ENCODE measurements around the gene RUSC2. TPM values are rescaled to one million over a fixed set of nuclear protein-coding genes. Genes with fewer than 3 reads are reported as not detected.

Gene RUSC2
- polyA plus RNA-seq, 6 donors from 2014 or later = not detected

Other genes starting within 250 kb of the RUSC2 start
- 10 to 100 TPM in 1 of 6 donors, 1 to 10 TPM in 5; 3.0 to 18.8 (median 6.8) TPM for gene TESK1, start 115.2 kb downstream of the RUSC2 start, polyA plus RNA-seq (ENCODE audit: low read depth in 6 of 6)
- gene CD72, start 128.3 kb downstream of the RUSC2 start, polyA plus RNA-seq (ENCODE audit: low read depth in 6 of 6) = 100 to 1,000 TPM; 293 to 418 (median 315) TPM
- gene SIT1, start 160.8 kb downstream of the RUSC2 start, polyA plus RNA-seq (ENCODE audit: low read depth in 6 of 6) = 100 to 1,000 TPM in 1 of 6 donors, 10 to 100 TPM in 5; 56.8 to 107 (median 73.5) TPM
- 10 to 100 TPM in 4 of 6 donors, not detected in 2; 41.0 to 72.3 (median 56.5) TPM for gene RMRP, start 167.9 kb downstream of the RUSC2 start, polyA plus RNA-seq (ENCODE audit: low read depth in 6 of 6)
- gene CCDC107, start 168.2 kb downstream of the RUSC2 start, polyA plus RNA-seq (ENCODE audit: low read depth in 6 of 6) = 10 to 100 TPM; 42.7 to 60.2 (median 51.5) TPM
- gene ARHGEF39, start 175.1 kb downstream of the RUSC2 start, polyA plus RNA-seq (ENCODE audit: low read depth in 6 of 6) = 1 to 10 TPM in 5 of 6 donors, under 1 TPM in 1; 0.90 to 4.0 (median 2.4) TPM
- not detected for gene CA9, start 183.8 kb downstream of the RUSC2 start, polyA plus RNA-seq (ENCODE audit: low read depth in 6 of 6)
- under 1 TPM in 1 of 6 donors, not detected in 5; 0.52 TPM for gene TPM2, start 199.8 kb downstream of the RUSC2 start, polyA plus RNA-seq (ENCODE audit: low read depth in 6 of 6)
- 100 to 1,000 TPM in 1 of 6 donors, 10 to 100 TPM in 5; 15.6 to 128 (median 42.4) TPM for gene TLN1, start 242.1 kb downstream of the RUSC2 start, polyA plus RNA-seq (ENCODE audit: low read depth in 6 of 6)
- 10 to 100 TPM; 24.8 to 41.0 (median 33.2) TPM for gene CREB3, start 242.6 kb downstream of the RUSC2 start, polyA plus RNA-seq (ENCODE audit: low read depth in 6 of 6)

All from naive B cell (primary cell).